ENCODE measurements around the gene ASTL. TPM values are rescaled to one million over a fixed set of nuclear protein-coding genes. Genes with fewer than 3 reads are reported as not detected.

The ASTL gene
- polyA plus RNA-seq, 1 experiment = not detected

GRCh38 chr2:96114903-96115581, 23.3 kb downstream of the ASTL start:
- Histone ChIP-seq H3K27ac (ENCODE audit: low read depth, low read length) (no peak overlapping the region), H3K27me3 (ENCODE audit: control insufficient read depth, insufficient read depth, low read length) (peaks cover 64% of the 10 kb centered on the region), H3K4me3 (ENCODE audit: low read depth, low read length) (no peak overlapping the region), H3K9me3 (ENCODE audit: control insufficient read depth, insufficient read depth, low read length) (peaks cover 9% of the 10 kb centered on the region)
- DNase-seq (ENCODE audit: low read depth, low spot score) = no peak
- ChIA-PET POLR2A (no interaction called here), CTCF (interaction anchor here (1.2 kb wide), 1 partner anchor 92 kb away, joined by 5 read pairs; no protein-coding TSS in a partner anchor)
- TF ChIP-seq CTCF (IDR thresholded peaks at IDR 0.05; ENCODE audit: low read depth, low read length) = no peak

DNA sequence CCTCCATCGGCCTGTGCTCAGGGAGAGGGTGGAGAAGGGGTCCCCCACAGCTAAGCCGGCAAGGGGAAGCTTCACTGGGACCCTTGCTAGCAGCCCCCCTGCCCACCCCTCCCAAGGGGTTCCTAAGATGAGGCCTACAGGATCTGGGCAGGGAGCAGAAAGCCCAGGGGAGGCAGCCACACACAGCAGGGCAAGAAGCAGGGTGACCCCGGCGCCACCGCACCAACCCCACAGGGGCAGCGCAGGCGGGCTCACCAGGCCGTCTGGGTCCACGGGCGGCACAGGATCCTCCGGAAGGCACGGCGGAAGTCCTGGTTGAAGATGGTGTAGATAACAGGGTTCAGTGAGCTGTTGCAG, 23.8 kb downstream of the ASTL start:
- H3K27ac ChIP-seq (ENCODE audit: low read depth, low read length) = no peak overlapping the region
- TF ChIP-seq CTCF (IDR thresholded peaks at IDR 0.05; ENCODE audit: low read depth, low read length) = no peak
- ChIA-PET CTCF (interaction anchor here (1.2 kb wide), 1 partner anchor 92 kb away, joined by 3 read pairs; no protein-coding TSS in a partner anchor), POLR2A (no interaction called here)
- DNase-seq (ENCODE audit: low read depth, low spot score) = no peak
- H3K4me3 ChIP-seq (ENCODE audit: low read depth, low read length) = no peak overlapping the region
- peaks cover 61% of the 10 kb centered on the region for H3K27me3 ChIP-seq (ENCODE audit: control insufficient read depth, insufficient read depth, low read length)
- H3K9me3 ChIP-seq (ENCODE audit: control insufficient read depth, insufficient read depth, low read length) = peaks cover 9% of the 10 kb centered on the region

DNA sequence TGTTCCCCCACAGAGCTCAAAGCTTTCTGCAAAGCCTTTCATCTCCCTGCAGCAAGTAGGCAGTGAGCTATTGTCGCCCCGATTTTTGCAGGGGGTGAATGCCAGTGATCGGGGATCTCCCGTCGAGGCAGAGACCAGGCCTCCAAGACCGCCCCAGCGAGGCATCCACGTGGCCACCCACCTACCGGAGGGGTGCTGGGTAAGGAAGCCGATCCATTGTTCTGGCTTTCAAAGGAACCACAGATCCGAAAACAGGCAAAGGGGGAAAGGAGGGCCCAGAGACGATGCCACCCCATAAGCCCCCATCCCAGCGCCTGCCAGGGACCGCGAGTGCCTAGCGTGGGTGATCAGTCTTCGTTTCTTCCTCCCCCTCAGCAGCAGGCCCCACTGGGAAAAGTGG, 24.4 kb downstream of the ASTL start:
- Histone ChIP-seq H3K27me3 (ENCODE audit: control insufficient read depth, insufficient read depth, low read length) (peaks cover 62% of the 10 kb centered on the region), H3K9me3 (ENCODE audit: control insufficient read depth, insufficient read depth, low read length) (peaks cover 9% of the 10 kb centered on the region), H3K27ac (ENCODE audit: low read depth, low read length) (no peak overlapping the region), H3K4me3 (ENCODE audit: low read depth, low read length) (no peak overlapping the region)
- ChIA-PET POLR2A (no interaction called here), CTCF (interaction anchor here (0.9 to 1.2 kb wide), 2 partner anchors 91 to 121 kb away, joined by 3 to 4 read pairs; no protein-coding TSS in a partner anchor)
- DNase-seq (ENCODE audit: low read depth, low spot score) = no peak
- no peak for TF ChIP-seq CTCF (IDR thresholded peaks at IDR 0.05; ENCODE audit: low read depth, low read length)

DNA sequence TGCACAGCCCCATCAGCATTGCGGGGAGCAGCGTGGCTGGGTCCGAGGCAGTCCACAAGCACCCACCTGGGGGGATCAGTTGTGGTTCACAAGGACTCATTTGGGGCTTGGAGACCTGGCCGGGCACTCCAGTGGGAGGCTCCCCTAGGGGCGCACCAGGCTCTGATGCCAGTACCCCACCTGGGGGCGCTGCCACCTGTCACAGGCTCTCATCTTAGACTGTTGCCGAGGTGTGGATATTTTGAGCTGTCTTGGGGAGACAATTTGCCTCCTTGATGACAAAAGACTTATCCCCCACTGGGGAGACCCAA, 25.0 kb downstream of the ASTL start:
- TF ChIP-seq CTCF (IDR thresholded peaks at IDR 0.05; ENCODE audit: low read depth, low read length) = no peak
- peaks cover 9% of the 10 kb centered on the region for H3K9me3 ChIP-seq (ENCODE audit: control insufficient read depth, insufficient read depth, low read length)
- no peak overlapping the region for H3K27ac ChIP-seq (ENCODE audit: low read depth, low read length)
- POLR2A ChIA-PET = no interaction called here
- CTCF ChIA-PET = interaction anchor here (0.9 to 1.2 kb wide), 3 partner anchors 62 to 121 kb away, joined by 3 to 4 read pairs (median 3); no protein-coding TSS in a partner anchor
- H3K27me3 ChIP-seq (ENCODE audit: control insufficient read depth, insufficient read depth, low read length) = peaks cover 60% of the 10 kb centered on the region
- no peak overlapping the region for H3K4me3 ChIP-seq (ENCODE audit: low read depth, low read length)
- no peak for DNase-seq (ENCODE audit: low read depth, low spot score)

DNA sequence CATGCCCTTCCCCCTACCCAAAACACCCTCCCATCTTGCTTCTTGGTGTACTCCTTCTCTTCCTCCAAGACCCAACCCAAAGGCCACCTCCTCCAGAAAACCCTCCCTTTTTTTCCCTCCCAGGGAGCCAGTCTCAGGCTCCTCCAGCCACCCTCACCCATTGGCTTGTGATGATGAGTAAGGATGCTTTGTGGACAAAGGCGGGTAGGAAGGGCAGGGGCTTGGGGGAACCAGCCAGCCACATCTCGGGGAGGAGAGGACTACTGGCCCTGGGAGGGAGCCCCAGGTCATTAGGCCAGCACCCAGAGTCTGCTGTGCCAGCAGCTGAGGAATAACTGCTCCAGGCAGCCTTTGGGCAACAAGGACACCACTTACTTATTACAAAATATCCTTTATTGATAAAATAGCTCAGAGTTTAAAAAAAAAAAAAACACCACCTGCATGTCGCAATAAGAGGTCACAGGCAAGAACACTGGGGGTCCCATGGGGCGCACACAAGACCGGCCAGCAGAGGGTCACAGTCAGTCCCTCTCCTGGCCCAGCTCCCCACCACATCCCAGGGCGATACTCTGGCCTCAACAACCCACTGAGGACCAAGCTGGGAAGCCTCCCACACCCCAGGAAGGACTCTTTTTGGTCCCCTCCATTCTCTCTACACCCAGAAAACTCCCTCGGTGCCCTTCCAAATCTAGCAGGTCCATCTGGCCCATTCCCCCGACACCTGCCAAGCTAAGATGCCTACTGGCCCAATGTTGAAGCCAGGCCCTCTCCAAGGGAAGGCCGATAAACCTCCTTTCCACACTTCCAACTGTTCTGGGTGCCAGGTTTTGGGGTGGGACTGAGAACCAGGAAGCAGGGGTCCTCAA, 25.6 kb downstream of the ASTL start:
- TF ChIP-seq CTCF (IDR thresholded peaks at IDR 0.05; ENCODE audit: low read depth, low read length) = no peak
- CTCF ChIA-PET = interaction anchor here (0.6 to 1.1 kb wide), 2 partner anchors 38 to 63 kb away, joined by 3 to 5 read pairs; no protein-coding TSS in a partner anchor
- no peak for DNase-seq (ENCODE audit: low read depth, low spot score)
- H3K4me3 ChIP-seq (ENCODE audit: low read depth, low read length) = no peak overlapping the region
- POLR2A ChIA-PET = interaction anchor here (0.7 kb wide), 1 partner anchor 119 kb away, joined by 5 read pairs; no protein-coding TSS in a partner anchor
- peaks cover 9% of the 10 kb centered on the region for H3K9me3 ChIP-seq (ENCODE audit: control insufficient read depth, insufficient read depth, low read length)
- H3K27ac ChIP-seq (ENCODE audit: low read depth, low read length) = no peak overlapping the region
- peaks cover 55% of the 10 kb centered on the region for H3K27me3 ChIP-seq (ENCODE audit: control insufficient read depth, insufficient read depth, low read length)
